SIG-M5 treated with dmso at 0.1 percent for 504 hours (cell line): ENCODE results near the gene ADAMTS2.

Source experiments
- DNase-seq: peaks from one replicate; lab custom pipeline; 2025; ENCODE audit not compliant: unreplicated experiment; lab: John Stamatoyannopoulos, UW

The ADAMTS2 gene

DNA sequence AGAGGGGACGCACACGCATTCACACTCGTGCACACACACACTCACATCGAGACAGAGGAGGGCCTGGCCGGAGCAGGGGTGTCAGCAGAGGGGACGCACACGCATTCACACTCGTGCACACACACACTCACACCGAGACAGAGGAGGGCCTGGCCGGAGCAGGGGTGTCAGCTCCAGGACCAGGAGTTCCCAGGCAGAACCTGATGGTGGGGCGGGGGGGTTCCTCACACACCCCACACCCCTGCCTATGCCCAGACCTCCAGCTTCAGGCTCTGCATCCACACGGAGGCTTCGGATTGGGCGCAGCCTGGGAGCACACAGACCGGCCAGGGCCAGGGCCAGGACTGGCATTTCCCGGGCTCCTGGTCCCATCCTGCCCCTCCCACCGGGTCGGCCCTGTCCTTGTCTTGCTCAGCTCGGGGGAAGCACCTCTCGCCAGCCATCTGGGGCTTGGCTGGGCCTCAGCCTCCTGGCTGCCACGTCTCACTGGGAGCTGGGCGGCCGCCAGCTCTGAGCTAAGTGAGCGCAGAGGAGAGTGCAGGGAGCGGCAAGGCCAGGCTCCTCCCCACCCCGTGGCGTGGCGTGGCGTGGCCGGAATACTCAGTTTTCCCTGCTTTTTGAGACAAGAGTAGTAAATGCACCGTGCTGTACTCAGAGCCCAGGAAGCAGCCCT lies 31.3 kb downstream of the ADAMTS2 start:
- no peak for DNase-seq

DNA sequence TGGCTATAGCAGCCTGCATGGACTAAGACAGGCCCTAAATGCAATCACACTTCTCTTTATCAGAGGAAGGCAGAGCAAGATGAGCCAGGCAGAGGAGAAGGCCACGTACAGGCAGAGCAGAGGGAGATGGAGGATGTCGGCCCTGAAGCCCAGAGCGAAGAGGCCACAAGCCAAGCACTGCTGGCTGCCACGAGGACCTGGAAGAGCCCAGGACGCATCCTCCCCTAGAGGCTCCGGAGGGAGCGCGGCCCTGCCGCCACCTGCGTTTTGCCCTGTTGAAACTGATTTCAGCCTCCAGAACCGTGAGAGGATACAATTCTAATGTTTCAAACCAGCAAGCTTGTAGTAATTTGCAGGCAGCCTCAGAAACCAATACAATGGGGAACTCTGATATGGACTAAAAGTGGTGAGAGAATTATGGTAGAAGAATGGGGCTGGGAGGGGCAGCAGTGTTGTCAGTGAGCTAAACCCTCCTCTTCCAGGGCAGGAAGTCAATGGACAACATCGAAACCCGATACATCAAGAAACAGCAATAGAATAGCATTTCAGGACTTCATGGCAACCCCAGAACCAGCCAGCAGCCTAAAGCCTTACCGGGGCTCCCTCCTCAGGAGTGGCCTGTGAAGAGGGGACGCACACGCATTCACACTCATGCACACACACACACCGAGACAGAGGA lies 32.6 kb downstream of the ADAMTS2 start:
- DNase-seq: no peak

DNA sequence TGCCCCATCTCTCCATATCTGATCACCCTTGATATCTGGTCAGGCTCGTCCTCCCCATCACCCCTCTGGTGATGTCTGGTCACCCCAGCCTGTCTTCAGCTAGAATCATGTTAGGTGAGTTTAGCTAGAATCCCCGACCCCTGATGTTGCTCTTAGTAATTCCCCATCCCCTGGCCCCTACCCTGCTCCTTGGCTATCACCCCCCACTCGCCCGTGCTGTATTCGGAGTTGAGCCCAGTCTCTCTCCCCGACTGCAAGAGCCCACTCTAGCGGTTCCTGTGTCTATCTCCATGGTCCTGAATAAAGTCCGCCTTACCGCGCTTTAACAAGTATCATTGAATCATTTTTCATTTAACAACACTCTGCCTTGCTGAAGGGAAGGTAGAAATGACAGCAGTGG lies 33.7 kb downstream of the ADAMTS2 start:
- DNase-seq: no peak

DNA sequence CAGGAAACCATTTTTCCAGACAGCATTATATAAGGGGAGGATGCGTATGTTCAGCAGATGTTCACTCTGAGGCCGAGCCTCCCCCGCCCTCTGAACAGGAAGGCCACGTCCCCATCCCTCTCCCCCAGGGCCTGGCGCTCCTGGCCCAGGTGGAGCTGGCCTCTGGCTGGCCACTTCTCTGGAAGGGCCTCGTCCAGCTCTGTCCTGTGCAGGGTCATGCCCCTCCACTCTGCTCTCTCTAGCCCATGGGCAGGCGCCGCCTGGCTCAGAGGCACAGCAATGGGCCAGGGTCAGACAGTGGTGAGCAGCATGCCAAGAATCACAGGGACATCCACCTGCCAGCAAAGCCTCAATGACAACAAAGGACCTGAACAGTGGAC lies 34.2 kb downstream of the ADAMTS2 start:
- DNase-seq: no peak

DNA sequence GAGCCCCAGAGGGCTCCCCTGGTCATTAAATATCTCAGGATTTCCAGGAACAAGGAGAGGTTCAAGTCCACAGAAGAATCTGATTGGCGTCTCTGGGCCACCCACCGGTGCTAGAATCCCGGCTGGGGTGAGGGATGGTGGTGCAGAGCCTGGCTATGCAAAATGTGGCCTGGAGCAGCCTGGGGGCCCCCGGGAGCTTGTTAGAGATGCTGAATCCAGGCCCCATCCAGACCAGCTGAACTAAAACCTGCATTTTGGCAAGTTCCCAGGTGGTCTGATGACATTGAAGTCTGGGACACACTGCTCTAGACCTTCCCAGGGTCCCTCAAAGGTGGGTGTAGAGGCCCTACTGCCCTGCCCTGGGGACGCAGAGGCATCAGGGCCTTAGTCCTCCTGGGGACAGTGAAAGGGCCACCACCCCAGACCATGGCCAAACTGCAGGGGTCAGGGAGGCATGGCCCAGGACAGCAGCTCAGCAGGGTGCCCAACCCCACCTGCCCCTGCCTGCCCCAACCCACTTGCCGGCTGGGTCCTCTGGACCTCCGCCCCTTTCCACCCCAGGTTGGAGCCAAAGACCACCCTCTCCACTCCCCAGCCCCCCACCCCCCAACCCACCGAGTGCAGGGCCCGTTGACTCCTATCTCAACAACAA lies 34.7 kb downstream of the ADAMTS2 start:
- DNase-seq: no peak

DNA sequence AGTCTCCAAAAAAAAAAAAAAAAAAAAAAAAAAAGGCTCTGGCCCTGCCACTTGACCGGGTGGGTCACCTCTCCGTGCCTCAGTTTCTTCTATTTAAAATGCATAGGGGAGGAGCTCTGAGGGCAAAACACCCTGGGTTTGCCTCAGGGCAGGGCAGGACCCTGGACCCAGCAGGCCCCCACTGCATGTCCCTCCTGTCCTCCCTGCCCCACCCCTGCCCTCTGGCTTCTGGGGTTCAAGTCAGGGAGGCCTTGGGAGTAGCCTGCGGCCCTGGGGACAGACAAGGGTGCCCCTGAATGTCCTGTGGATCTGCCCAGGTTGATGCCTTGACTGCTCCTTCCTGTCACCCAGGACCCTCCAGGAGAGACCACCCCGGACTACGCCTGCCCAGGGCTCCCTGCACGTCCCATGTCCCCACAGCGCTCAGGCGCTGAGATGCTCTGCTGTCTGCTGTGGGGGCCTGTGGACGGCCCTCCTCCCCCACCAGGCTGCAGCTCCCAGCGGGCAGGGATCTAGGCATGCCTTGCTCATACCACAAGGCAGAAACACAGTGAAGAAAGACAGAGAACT lies 35.4 kb downstream of the ADAMTS2 start:
- DNase-seq: no peak

DNA sequence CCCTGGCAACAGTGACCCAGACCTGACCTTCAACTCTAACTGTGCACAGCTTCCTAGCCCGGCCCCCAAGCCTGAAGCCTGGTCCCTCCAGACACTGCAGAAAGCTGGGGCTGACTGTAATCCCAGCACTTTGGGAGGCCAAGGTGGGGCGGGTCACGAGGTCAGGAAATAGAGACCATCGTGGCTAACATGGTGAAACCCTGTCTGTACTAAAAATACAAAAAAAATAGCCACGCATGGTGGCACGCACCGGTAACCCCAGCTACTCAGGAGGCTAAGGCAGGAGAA lies 35.9 kb downstream of the ADAMTS2 start:
- no peak for DNase-seq

DNA sequence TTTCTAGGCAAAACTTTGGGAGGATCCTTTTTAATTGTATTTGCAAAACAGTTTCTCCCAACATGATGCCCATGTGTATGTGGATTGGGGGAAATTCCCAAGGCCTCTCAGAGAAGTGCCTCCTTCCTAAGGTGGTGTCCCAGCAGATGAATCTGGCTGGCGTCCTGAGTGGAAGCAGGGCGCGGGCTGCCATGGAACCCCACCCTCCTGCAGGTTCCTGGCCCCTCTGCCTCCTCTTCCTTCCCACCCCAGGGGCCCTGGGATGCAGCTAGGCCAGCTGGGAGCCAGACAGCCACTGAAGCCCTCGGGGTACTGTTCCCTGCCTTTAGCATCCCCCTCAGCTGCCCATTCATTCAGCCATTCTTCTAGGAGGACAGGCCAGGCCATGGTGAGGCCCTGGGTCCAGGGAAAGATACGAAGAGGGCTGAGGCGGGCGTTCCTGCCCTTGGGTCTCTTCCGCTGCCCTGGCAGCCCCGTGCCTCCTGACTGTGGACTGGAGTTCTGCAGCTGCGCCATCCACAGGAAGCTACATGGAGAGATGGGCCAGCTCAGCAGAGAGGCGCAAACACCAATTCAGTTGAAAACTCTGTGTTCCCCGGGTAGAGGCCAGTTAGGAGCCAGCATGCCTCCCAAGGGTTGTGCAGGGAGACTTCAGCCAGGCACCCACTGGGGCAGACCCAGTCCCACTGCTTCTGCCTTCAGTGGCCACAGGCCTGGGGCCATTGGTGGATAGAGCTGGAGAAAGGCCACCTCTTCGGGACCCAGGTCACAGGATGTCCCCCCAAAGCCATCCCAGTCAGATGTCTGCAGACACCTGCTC lies 36.5 kb downstream of the ADAMTS2 start:
- DNase-seq: no peak

DNA sequence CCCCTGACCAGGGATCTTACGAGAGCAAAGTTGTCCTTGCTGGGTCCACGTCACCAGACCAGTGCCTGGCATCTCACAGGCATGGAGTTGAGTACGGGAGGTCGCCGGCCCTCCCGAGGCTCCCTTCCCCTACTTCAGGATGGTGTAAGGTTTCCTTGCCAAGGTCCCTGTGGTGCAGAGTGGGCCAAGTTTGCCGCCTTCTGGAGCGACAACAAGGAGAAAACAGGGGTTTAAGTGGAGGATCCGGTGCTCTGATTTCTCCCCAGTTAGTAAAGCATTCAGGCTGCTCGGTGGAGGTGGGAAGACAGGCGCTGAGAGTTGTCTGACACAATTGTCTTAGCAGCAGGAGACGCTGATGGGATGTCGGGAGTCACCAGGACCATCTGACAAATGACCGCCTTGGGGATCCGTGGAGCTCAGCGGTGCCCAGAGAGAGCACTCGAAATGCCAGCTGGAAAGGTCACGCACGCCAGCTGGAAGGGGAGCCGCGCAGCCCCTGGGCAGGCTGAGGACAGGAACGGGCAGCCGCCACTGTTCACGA lies 37.3 kb downstream of the ADAMTS2 start:
- DNase-seq: no peak

DNA sequence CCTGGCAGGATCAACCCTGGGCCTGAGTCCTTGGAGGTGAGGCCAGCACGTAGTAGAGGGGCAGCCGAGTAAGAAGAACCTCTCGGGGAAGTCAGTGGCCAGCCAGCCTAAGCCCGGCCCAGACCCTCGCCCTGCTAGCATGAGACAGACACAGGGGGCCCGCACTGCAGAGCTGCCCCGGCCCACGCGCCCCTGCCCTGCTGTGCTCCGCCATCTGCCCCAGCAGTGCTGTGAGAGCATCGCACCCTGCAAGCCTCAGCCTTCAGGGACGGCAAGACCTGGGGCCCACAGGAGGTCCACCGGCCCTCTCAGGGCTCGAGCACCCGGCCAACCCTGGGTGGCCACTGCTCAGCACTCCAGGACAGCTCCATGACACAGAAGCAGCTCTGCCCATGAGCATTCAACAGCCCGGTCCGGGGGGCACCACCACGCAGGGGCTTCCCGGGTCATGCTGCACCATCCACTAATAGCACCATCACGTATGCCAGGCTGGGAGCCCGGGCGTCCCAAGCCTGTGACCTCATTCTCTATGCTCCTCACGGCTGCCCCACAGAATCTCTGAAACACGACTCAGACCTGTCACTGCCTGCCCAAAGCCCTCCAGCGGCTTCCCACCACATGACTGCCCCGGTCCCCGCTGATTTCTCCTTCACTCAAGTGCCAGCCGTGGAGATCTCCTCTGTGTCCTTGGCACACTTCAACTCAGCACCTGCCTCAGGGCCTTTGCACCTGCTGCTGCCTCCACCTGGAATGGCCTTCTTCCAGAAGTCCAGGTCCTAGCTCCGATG lies 38.1 kb downstream of the ADAMTS2 start:
- no peak for DNase-seq

DNA sequence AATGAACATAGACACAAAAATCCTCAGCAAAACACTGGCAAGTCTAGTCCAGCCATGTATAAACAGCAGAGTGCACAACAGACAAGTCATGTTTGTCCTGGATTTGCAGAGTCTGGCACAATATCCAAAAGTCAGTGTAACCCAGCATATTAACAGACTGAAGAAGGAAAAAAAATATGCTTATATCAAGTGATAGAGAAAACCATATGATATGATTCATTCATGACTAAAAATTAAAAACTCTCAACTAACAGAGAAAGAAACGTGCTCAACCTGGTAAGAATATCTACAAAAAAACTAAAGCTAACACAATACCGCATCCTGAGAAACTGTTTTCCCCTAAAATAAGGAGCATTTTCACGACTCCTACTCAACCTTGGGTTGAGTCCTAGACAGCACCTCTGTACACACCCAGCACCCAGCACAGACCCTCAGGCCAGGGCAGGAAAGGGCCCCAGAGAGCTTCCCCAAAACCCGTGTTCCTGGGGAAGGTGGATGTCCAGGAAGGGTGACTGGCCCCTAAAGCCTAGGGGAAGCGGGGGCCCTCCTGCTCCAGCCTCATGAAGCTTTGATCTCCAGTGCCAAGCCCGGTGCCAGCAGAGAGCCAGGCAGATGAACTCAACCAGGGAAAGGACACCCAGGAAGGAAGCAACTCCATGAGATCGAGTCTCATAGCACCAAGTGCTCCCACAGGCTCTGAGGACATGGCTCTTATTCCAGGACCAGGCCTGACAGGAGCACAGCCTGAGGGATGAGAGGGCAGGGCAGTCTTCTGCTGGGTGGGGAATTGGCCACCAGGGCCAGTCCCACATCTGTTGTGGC lies 38.9 kb downstream of the ADAMTS2 start:
- DNase-seq: no peak

DNA sequence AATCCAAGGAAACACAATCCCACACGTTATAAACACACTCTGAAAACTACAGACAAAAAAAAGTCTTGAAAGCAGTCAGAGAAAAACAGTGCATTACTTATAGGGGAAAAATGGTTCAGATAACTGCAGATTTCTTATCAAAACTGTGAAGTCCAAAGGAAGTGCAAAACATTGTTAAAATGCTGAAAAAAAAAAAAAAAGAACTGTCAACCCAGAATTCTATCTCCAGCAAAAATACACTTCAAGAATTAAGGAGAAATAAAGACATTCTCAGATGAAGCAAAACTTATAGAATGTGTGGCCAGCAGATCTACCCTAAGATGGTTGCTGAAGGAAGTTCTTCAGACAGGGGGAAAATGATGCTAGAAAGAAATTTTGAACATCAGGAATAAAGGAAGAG lies 40.4 kb downstream of the ADAMTS2 start:
- DNase-seq: no peak

DNA sequence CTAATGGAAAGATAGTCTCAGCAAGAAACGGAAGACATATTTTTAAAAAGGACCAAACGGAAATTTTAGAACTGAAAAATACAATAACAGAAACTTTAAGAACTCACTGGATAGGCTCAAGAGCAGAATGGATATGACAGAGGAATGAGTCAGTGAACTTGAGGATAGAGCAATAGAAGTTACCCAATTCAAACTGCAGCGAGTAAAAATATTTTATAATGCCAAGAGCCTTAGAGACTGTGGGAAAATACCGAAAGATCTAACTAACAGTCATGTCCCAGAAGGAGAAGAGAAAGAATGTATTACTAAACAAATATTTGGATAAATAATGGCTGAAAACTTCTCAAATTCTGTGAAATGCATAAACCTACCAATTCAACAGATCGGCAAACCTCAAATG lies 40.8 kb downstream of the ADAMTS2 start:
- DNase-seq: peak; percentile 1

DNA sequence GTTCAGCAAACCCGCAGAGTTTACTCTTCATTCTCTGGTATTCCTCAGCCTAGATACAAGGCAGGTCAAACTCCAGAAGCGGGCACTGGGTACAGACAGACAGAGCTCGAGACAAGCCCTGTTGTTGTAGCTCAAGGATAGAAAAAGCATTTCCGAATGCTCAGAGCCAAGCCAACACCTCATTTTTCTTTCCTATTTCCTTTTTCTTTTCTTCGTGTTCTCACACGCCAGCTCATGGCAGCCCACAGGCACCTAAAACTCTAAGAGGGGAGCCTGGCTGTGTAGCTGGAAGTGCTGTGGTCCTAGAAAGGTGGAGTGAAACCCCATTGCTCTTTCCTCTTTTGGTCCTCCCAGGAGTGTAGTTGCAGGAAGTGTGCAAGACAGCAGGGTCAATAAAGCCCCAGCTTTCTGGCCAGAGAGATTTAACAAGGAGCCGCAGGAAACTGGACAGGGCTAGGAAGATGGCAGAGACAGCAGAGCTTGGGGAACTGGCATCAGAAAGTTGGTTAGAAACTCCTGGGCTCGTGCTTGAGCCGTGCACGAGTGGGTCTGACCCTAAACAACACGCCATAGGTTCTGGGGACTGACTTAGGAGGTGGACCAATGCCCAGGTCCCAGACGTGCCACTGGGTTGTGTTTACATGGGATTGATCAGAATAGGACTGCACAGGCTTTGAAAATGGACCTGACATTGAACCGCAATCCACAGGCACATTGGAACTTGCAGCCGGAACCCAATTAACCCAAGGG lies 41.6 kb downstream of the ADAMTS2 start:
- no peak for DNase-seq

DNA sequence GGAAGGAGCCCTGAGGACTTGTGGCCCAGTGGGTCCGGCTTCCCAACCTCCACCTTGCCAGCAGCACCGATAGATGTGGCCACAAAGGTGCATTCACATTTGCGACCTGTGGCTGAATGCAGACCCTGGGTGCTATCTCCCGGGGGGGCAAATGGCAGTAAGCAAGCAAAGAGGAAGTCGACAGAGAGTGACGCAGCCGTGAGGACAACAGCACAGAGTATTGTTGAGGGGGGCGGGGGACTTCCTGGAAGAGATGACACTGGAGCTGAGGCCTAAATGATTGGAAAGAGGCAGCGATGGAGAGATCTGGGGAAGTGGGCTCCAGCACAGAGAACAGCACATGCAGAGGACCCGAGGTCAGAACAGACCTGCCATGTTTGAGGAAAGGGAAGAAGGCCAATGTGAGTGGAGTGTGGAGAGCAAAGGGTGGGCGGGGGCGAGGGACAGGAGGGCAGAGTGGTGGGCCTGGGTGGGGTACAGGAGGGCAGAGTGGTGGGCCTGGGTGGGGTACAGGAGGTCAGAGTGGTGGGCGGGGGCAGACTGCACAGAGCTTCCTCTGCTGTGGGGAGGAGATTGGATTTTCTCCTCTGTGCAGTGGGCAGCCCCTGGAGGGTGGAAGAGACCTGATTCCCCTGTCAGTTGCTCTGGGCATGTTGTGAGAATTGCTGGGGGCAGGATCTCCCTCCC lies 42.6 kb downstream of the ADAMTS2 start:
- DNase-seq: no peak

DNA sequence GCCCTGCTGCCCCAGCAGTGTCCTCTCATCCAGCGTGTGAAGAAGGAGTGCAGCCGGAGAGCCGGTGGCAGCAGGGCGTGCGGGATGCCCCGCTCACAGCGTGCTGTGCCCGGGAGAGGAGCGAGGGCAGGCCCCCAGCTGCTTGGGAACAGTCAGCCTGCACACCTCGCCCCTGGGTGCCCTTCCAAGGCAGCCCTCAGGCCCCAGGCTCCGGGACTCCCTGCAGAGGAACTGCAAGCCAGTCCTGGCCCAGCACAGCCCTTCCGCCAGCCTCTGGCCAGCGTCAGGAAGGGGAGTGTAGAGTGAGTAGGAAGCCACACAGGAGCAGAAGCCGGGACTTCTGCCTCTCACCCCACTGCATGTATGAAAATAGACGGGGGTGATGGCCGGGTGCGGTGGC lies 43.5 kb downstream of the ADAMTS2 start:
- DNase-seq: no peak

DNA sequence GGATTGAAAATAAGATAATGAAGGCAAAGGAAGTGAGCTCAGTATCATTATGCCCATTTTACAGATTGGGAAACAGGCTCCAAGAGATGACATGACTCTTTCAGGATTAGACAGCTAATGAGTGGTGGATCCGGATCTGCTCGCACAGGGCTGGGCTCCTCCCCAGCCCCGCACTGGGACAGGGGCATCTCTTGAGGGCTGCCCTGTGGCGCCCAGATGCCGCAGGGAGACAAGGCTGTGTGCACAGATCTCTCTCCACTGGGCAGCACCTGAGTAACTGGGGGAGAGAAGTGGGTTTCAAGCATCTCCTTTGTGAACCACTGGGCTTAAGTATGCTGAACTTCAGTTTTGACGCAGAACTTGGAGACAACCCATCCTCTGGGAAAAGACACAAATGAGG lies 43.9 kb downstream of the ADAMTS2 start:
- DNase-seq: no peak

DNA sequence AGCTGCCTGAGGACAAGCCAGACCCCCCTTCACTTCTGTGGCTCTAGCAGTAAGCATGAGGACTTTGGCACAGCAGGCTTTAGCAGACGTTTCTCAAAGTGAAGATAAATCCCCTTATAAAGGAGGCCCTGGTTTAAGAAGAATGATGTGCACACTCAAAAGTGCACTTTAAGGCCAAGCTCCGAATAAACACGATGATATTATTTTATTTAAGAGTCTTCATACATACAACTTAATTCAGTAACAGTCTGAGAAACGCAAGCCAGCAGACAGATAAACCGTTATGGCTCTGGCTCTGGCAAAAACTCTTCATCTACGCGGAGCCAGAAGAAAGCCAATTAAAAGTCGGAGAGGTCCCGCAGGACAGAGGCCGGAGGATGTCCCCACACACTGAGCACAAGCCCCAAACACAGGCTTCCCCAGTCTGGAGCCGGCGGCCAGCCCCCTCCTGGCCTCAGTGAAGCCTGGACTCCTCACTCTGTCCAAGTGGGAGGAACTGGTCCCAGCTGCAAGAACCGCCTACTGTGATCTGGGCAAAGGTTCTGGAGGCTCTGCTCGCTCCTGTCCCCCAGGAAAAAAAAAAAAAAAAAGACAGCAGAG lies 44.6 kb downstream of the ADAMTS2 start:
- no peak for DNase-seq
